Measurements from ENCODE around the gene GMDS. TPM values are rescaled to one million over a fixed set of nuclear protein-coding genes. Genes with fewer than 3 reads are reported as not detected.

GMDS gene
- total and polyA plus RNA-seq, 2 donors (not counting 3 experiments of a cell fraction or from before 2014, with no cell fraction given) = 9.8 to 23.5 TPM

DNA sequence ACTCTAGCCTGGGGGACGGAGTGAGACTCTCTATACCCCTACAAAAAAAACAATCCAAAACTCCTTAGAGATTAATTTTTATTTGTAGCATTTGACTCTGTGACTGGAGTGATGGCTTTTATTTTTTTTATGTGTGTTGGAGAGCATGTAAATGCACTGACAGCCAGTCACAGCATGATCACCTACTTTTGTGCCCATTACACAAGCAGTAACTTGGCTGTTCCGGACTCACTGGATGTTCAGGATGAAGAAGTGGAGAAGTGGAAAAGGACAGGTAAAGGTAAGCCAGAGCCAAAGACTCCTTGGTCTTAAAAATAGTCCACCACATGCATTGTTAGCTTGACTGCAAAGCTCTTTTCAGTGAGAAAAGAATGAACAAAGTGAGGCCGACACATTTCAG is 413.0 kb downstream of the GMDS start:
- H3K9me3 ChIP-seq (replicated peaks; ENCODE audit: control insufficient read depth, insufficient read depth, low read length) = no peaks in the 10 kb centered on the region
- H3K27me3 ChIP-seq (ENCODE audit: control insufficient read depth in 2 of 2, insufficient read depth in 2 of 2, low read length in 2 of 2) = no peaks in the 10 kb centered on the region
- DNase-seq (ENCODE audit: low read depth, low spot score) = no peak
- no peaks in the 10 kb centered on the region for H4K20me1 ChIP-seq (replicated peaks; ENCODE audit: control insufficient read depth, extremely low read depth, insufficient read depth, low read length)
- dilution Hi-C loops (cut with MboI; ENCODE audit: extremely low pct_ligation_motif_present, low sequenced_read_pairs) = no loop called here
- no peaks in the 10 kb centered on the region for H3K79me2 ChIP-seq (ENCODE audit: control insufficient read depth, insufficient read depth, low read length)
- H3K9me1 ChIP-seq (replicated peaks; ENCODE audit: control insufficient read depth, extremely low read depth, insufficient read depth, low read length) = no peaks in the 10 kb centered on the region
- H3K4me1 ChIP-seq (ENCODE audit: control insufficient read depth, extremely low read depth, insufficient read depth, low read length) = peaks cover 17% of the 10 kb centered on the region
- BruUV-seq (replicated peaks) = no TSS peak
- peak overlapping the region; percentile 1 for H3K9ac ChIP-seq (replicated peaks; ENCODE audit: extremely low read depth, insufficient read depth, low read length)
- H3K4me3 ChIP-seq (replicated peaks in 1 of 3; ENCODE audit: insufficient read depth in 1 of 3, low read depth in 1 of 3, low read length in 3 of 3) = peak overlapping the region in 1 of 3 experiments; percentile 2
- ChIA-PET CTCF (interaction anchor here (1.1 to 2.7 kb wide), 2 partner anchors 11 to 279 kb away, joined by 4 to 15 read pairs; no protein-coding TSS in a partner anchor), POLR2A (interaction anchor here (0.6 to 1.0 kb wide), 2 partner anchors 10 to 167 kb away, joined by 6 to 7 read pairs; no protein-coding TSS in a partner anchor)
- peak overlapping the region; percentile 4 for H3K27ac ChIP-seq (ENCODE audit: insufficient read depth, low read depth, low read length)
- H3K36me3 ChIP-seq (ENCODE audit: control insufficient read depth in 2 of 2, extremely low read depth in 1 of 2, insufficient read depth in 2 of 2, low read length in 2 of 2) = no peaks in the 10 kb centered on the region
- TF ChIP-seq POLR2AphosphoS5 (IDR thresholded peaks at IDR 0.05; ENCODE audit: insufficient read depth, low read depth, low read length) (no peak), GATA2 (IDR thresholded peaks at IDR 0.05; ENCODE audit: insufficient read depth, insufficient read length, low read depth, low read length) (no peak), JUN (IDR thresholded peaks at IDR 0.05; ENCODE audit: borderline replicate concordance, insufficient read depth, insufficient read length, low read depth) (no peak), FOS (IDR thresholded peaks at IDR 0.05; ENCODE audit: borderline replicate concordance, insufficient read depth, low read length) (no peak), EZH2 (IDR thresholded peaks at IDR 0.05; ENCODE audit: borderline replicate concordance, low read depth, low read length, severe bottlenecking) (no peak), MYC (IDR thresholded peaks at IDR 0.05; ENCODE audit: low read depth, low read length) (no peak), POLR2A (IDR thresholded peaks at IDR 0.05; ENCODE audit: low read depth, low read length) (no peak)
- TF ChIP-seq, protein P1, sequence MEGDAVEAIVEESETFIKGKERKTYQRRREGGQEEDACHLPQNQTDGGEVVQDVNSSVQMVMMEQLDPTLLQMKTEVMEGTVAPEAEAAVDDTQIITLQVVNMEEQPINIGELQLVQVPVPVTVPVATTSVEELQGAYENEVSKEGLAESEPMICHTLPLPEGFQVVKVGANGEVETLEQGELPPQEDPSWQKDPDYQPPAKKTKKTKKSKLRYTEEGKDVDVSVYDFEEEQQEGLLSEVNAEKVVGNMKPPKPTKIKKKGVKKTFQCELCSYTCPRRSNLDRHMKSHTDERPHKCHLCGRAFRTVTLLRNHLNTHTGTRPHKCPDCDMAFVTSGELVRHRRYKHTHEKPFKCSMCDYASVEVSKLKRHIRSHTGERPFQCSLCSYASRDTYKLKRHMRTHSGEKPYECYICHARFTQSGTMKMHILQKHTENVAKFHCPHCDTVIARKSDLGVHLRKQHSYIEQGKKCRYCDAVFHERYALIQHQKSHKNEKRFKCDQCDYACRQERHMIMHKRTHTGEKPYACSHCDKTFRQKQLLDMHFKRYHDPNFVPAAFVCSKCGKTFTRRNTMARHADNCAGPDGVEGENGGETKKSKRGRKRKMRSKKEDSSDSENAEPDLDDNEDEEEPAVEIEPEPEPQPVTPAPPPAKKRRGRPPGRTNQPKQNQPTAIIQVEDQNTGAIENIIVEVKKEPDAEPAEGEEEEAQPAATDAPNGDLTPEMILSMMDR (IDR thresholded peaks at IDR 0.05; ENCODE audit: extremely low read depth in 1 of 2, insufficient read depth in 1 of 2, low read depth in 1 of 2, low read length in 2 of 2) = no peak
- TF ChIP-seq, protein P2, sequence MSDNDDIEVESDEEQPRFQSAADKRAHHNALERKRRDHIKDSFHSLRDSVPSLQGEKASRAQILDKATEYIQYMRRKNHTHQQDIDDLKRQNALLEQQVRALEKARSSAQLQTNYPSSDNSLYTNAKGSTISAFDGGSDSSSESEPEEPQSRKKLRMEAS (IDR thresholded peaks at IDR 0.05; ENCODE audit: insufficient read depth, insufficient read length) = no peak
- intact Hi-C loops (cut with micrococcal nuclease) = loop anchor here (2.0 kb wide), 1 partner anchor 70 kb away; no protein-coding TSS in a partner anchor
- no peak overlapping the region for H2AFZ ChIP-seq (ENCODE audit: low read depth, low read length)
- H3K4me2 ChIP-seq (ENCODE audit: insufficient read depth, low read length) = peak overlapping the region; percentile 21
- no peak for FAIRE-seq

All from endothelial cell of umbilical vein (primary cell).